K562 treated with DMSO at 1 percent for 24 hours (cell line): ENCODE measurements around the gene IQGAP1. TPM values are rescaled to one million over a fixed set of nuclear protein-coding genes. Genes with fewer than 3 reads are reported as not detected.

Experiments
- total RNA-seq: library from RNA; unstranded; fragments of 300-600 nt; gene quantifications from 2 replicates; pipeline ENCODE4 v1.2.3, GENCODE V29; 2022; ENCODE audit warnings: low read depth; ENCODE audit not compliant: insufficient read depth

The IQGAP1 gene
- total RNA-seq, result 65.1 and 84.1 TPM in 2 replicates

GRCh38 chr15:90387534-90388461 is at the start of gene IQGAP1:
Gene IQGAP1 (plus strand): TSS chr15:90388242. CDS start chr15:90388342, 100 bp downstream.

GRCh38 chr15:90352107-90352893 is 35.7 kb upstream of the IQGAP1 start, which contains the start of gene ZNF774:
Gene ZNF774 (plus strand): TSS chr15:90352284. CDS start chr15:90354661, 2,377 bp downstream.

GRCh38 chr15:90529371-90530249 is 141.6 kb downstream of the IQGAP1 start, which contains the start of gene CRTC3:
Gene CRTC3 (plus strand): TSS chr15:90529923. CDS start chr15:90530072, 149 bp downstream.

Other genes with a start within 250 kb of the IQGAP1 start
- gene SEMA4B, start 186.9 kb upstream of the IQGAP1 start, total RNA-seq, result 48.5 and 55.1 TPM in 2 replicates
- gene CIB1, start 154.3 kb upstream of the IQGAP1 start, total RNA-seq, result 163 and 165 TPM in 2 replicates
- gene GDPGP1, start 154.0 kb upstream of the IQGAP1 start, total RNA-seq, result 5.8 and 7.8 TPM in 2 replicates
- not detected in 2 replicates for gene TTLL13, start 138.7 kb upstream of the IQGAP1 start, total RNA-seq
- 52.4 and 53.2 TPM in 2 replicates for gene NGRN, start 122.6 kb upstream of the IQGAP1 start, total RNA-seq
- gene ZNF774, start 36.0 kb upstream of the IQGAP1 start, total RNA-seq, result 1.7 and 8.2 TPM in 2 replicates
- 15.9 and 16.8 TPM in 2 replicates for gene CRTC3, start 141.7 kb downstream of the IQGAP1 start, total RNA-seq